Peyer's patch (tissue), 4 donors: ENCODE measurements around the gene PLA2G4B. TPM values are rescaled to one million over a fixed set of nuclear protein-coding genes. Genes with fewer than 3 reads are reported as not detected.

Experiments
- DNase-seq, 3 donors: peaks; one replicate each; pipeline ENCODE4 v3.0.0-alpha.2; 2017 to 2019
- H3K27ac ChIP-seq, 4 donors: fragments of 200-600 bp; sonication (generic); one replicate each; pipeline ENCODE4 v1.5.1; 2016 to 2019
- H3K27me3 ChIP-seq, 2 donors: fragments of 200-600 bp; sonication (generic); one replicate each; pipeline ENCODE4 v1.5.1; 2019
- H3K36me3 ChIP-seq, 3 donors: fragments of 200-600 bp; sonication (generic); one replicate each; pipeline ENCODE4 v1.5.1; 2016 to 2019
- H3K4me1 ChIP-seq, 4 donors: fragments of 200-600 bp; sonication (generic); one replicate each; pipeline ENCODE4 v1.5.1; 2016 to 2019
- H3K4me3 ChIP-seq, 4 donors: fragments of 200-600 bp; sonication (generic); 1 replicate in 3 of 4; 2 replicates in 1 of 4; pipeline ENCODE4 v1.5.1; 2016 to 2019; ENCODE audit warnings: mild to moderate bottlenecking in 1 of 4
- H3K9me3 ChIP-seq, 4 donors: fragments of 200-600 bp; sonication (generic); one replicate each; pipeline ENCODE4 v1.5.1; 2016 to 2019; ENCODE audit warnings: mild to moderate bottlenecking in 1 of 4
- POLR2A ChIP-seq, 2 donors: fragments of 450-650 bp; IDR thresholded peaks; one replicate each; pipeline ENCODE4 v1.5.1; 2017; ENCODE audit warnings: antibody characterized with exemption in 2 of 2, mild to moderate bottlenecking in 2 of 2, moderate library complexity in 2 of 2
- total RNA-seq, 4 donors: library from RNA; depleted of rRNA; stranded (reverse); fragments of >200 nt; gene quantifications; one replicate each; pipeline ENCODE4 v1.1.0, GENCODE V29; 2016
- TF ChIP-seq, protein P1 (sequence below), 6 experiments: fragments of 450-650 bp in 4 of 6; fragments of 200-600 bp in 2 of 6; sonication (generic) in 1 of 6; IDR thresholded peaks; one replicate each; pipeline ENCODE4 v1.5.1; 2017 to 2019; ENCODE audit warnings: antibody characterized with exemption in 6 of 6, mild to moderate bottlenecking in 3 of 6, moderate library complexity in 1 of 6

PLA2G4B gene
- total RNA-seq, 4 donors from 2014 or later = 7.2 to 15.3 (median 13.3) TPM

- Histone ChIP-seq H3K27me3 (no peaks in the 10 kb centered on the region), H3K9me3 (no peaks in the 10 kb centered on the region), H3K27ac (no peak overlapping the region), H3K4me3 (no peak overlapping the region), H3K4me1 (peaks cover 5 to 16% (median 6%) of the 10 kb centered on the region in 4 donors), H3K36me3 (peaks cover 0 to 38% (median 0%) of the 10 kb centered on the region in 3 donors)
- TF ChIP-seq, protein P1, sequence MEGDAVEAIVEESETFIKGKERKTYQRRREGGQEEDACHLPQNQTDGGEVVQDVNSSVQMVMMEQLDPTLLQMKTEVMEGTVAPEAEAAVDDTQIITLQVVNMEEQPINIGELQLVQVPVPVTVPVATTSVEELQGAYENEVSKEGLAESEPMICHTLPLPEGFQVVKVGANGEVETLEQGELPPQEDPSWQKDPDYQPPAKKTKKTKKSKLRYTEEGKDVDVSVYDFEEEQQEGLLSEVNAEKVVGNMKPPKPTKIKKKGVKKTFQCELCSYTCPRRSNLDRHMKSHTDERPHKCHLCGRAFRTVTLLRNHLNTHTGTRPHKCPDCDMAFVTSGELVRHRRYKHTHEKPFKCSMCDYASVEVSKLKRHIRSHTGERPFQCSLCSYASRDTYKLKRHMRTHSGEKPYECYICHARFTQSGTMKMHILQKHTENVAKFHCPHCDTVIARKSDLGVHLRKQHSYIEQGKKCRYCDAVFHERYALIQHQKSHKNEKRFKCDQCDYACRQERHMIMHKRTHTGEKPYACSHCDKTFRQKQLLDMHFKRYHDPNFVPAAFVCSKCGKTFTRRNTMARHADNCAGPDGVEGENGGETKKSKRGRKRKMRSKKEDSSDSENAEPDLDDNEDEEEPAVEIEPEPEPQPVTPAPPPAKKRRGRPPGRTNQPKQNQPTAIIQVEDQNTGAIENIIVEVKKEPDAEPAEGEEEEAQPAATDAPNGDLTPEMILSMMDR (IDR thresholded peaks at IDR 0.05) = no peak
- no peak for TF ChIP-seq POLR2A (IDR thresholded peaks at IDR 0.05)
- no peak for DNase-seq
Measured at GRCh38 chr15:41825572-41826535, 12.8 kb upstream of the PLA2G4B start.

DNA sequence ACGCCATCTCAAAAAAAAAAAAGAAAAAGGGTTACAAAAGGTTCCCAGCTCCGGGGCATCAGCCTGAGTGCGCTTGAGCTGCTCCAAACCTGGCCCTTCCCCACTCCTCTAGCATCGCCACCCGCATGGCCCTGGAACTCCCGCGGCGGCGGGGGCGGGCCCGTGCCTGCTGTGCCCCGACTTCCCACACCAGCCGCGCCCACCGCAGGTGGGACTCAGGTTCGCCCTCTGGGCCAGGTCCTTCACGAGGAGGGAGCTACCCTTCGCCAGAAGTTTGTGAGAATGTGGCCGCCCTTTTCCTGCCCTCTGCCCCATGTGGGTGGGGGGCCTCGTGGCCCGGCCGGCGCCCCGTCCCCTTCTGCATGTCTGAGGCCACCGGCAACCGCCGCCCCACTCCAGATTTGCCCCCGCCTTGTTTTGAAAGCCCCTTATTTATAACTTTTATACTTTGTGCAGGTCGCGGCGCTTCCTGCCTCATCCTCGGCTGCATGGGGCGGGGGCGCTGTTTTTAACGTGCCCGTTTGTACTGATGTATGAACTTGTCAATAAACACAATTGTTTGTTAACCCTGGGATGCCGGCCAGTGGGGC is 11.3 kb upstream of the PLA2G4B start:
- no peaks in the 10 kb centered on the region for H3K9me3 ChIP-seq
- peak overlapping the region in 3 of 4 donors; percentile 82 to 92 (median 86) for H3K27ac ChIP-seq
- no peaks in the 10 kb centered on the region for H3K27me3 ChIP-seq
- H3K4me1 ChIP-seq = peaks cover 5 to 16% (median 8%) of the 10 kb centered on the region in 4 donors
- DNase-seq = peak; percentile 29 to 66 (median 59)
- peak overlapping the region; percentile 67 to 98 (median 81) for H3K4me3 ChIP-seq
- H3K36me3 ChIP-seq = peaks cover 0 to 31% (median 0%) of the 10 kb centered on the region in 3 donors
- TF ChIP-seq, protein P1 (IDR thresholded peaks at IDR 0.05) = no peak
- TF ChIP-seq POLR2A (IDR thresholded peaks at IDR 0.05) = no peak

GRCh38 chr15:41827880-41828806 is 10.5 kb upstream of the PLA2G4B start, which contains the start of gene JMJD7:
TSS of gene JMJD7 (plus strand) at chr15:41828092. CDS start at chr15:41828125, 33 bp downstream.
- TF ChIP-seq, protein P1 (IDR thresholded peaks at IDR 0.05) = no peak
- TF ChIP-seq POLR2A (IDR thresholded peaks at IDR 0.05) = peak; percentile 54 to 74
- peaks cover 5 to 16% (median 8%) of the 10 kb centered on the region in 4 donors for H3K4me1 ChIP-seq
- peaks cover 0 to 23% (median 0%) of the 10 kb centered on the region in 3 donors for H3K36me3 ChIP-seq
- H3K9me3 ChIP-seq = no peaks in the 10 kb centered on the region
- peak; percentile 95 to 100 (median 97) for DNase-seq
- H3K4me3 ChIP-seq = peak within 1 kb of the TSS; percentile 67 to 98 (median 81)
- no peaks in the 10 kb centered on the region for H3K27me3 ChIP-seq
- peak within 1 kb of the TSS; percentile 81 to 92 (median 84) for H3K27ac ChIP-seq

GRCh38 chr15:41828807-41829141 is 9.9 kb upstream of the PLA2G4B start:
- TF ChIP-seq POLR2A (IDR thresholded peaks at IDR 0.05) = no peak
- TF ChIP-seq, protein P1 (IDR thresholded peaks at IDR 0.05) = no peak
- peaks cover 0 to 17% (median 0%) of the 10 kb centered on the region in 3 donors for H3K36me3 ChIP-seq
- no peaks in the 10 kb centered on the region for H3K9me3 ChIP-seq
- H3K27ac ChIP-seq = peak overlapping the region in 1 of 4 donors; percentile 82
- H3K27me3 ChIP-seq = no peaks in the 10 kb centered on the region
- no peak for DNase-seq
- peaks cover 5 to 16% (median 8%) of the 10 kb centered on the region in 4 donors for H3K4me1 ChIP-seq
- peak overlapping the region; percentile 67 to 98 (median 81) for H3K4me3 ChIP-seq
